ENCODE data around the gene LITAFD. TPM values are rescaled to one million over a fixed set of nuclear protein-coding genes. Genes with fewer than 3 reads are reported as not detected.

The LITAFD gene
- polyA plus RNA-seq, 1 donor from 2014 or later: not detected

GRCh38 chr16:8919934-8920462 is 37.8 kb downstream of the LITAFD start:
- TF ChIP-seq TAF1 (IDR thresholded peaks at IDR 0.05; ENCODE audit: low read depth): no peak
- no peak for TF ChIP-seq POLR2AphosphoS5 (IDR thresholded peaks at IDR 0.05)
- no peak for TF ChIP-seq EZH2 (IDR thresholded peaks at IDR 0.05; ENCODE audit: borderline replicate concordance, insufficient read depth, low read length, poor library complexity, severe bottlenecking)
- TF ChIP-seq EP300 (conservative IDR thresholded peaks at IDR 0.05; ENCODE audit: poor library complexity, severe bottlenecking): no peak
- no peak for TF ChIP-seq CTCF (IDR thresholded peaks at IDR 0.05; ENCODE audit: poor library complexity, severe bottlenecking)
- Histone ChIP-seq H2AFZ (ENCODE audit: low read depth, low read length) (no peak overlapping the region), H3K9ac (ENCODE audit: low read length) (no peak overlapping the region), H3K9me2 (ENCODE audit: insufficient read depth, low read length) (no peaks in the 10 kb centered on the region), H3K27ac (ENCODE audit: low read length) (no peak overlapping the region), H3K27me3 (ENCODE audit: insufficient read depth, low read depth, low read length) (no peaks in the 10 kb centered on the region), H4K20me1 (ENCODE audit: insufficient read depth) (peaks cover 4% of the 10 kb centered on the region), H3K4me2 (ENCODE audit: low read length) (no peak overlapping the region), H3K79me2 (replicated peaks; ENCODE audit: insufficient read depth, low read length) (peaks cover 4% of the 10 kb centered on the region), H3K36me3 (ENCODE audit: insufficient read depth, low read length) (peaks cover 10% of the 10 kb centered on the region), H3K4me3 (ENCODE audit: low read length) (no peak overlapping the region), H3K9me3 (ENCODE audit: low read length) (no peaks in the 10 kb centered on the region), H3F3A (ENCODE audit: insufficient read depth, low read length, poor library complexity, severe bottlenecking) (no peaks in the 10 kb centered on the region)

GRCh38 chr16:8920645-8921346 is 38.6 kb downstream of the LITAFD start:
- peaks cover 4% of the 10 kb centered on the region for H4K20me1 ChIP-seq (ENCODE audit: insufficient read depth)
- no peaks in the 10 kb centered on the region for H3K9me2 ChIP-seq (ENCODE audit: insufficient read depth, low read length)
- no peak for TF ChIP-seq MXI1 (conservative IDR thresholded peaks at IDR 0.05; ENCODE audit: poor library complexity, severe bottlenecking)
- TF ChIP-seq RAD21 (conservative IDR thresholded peaks at IDR 0.05): no peak
- TF ChIP-seq POLR2AphosphoS5 (IDR thresholded peaks at IDR 0.05): no peak
- no peak for TF ChIP-seq SMC3 (conservative IDR thresholded peaks at IDR 0.05; ENCODE audit: poor library complexity)
- TF ChIP-seq CTCF (IDR thresholded peaks at IDR 0.05; ENCODE audit: poor library complexity, severe bottlenecking): no peak
- TF ChIP-seq REST (IDR thresholded peaks at IDR 0.05; ENCODE audit: borderline replicate concordance): no peak
- no peak for TF ChIP-seq EZH2 (IDR thresholded peaks at IDR 0.05; ENCODE audit: borderline replicate concordance, insufficient read depth, low read length, poor library complexity, severe bottlenecking)
- TF ChIP-seq EP300 (conservative IDR thresholded peaks at IDR 0.05; ENCODE audit: poor library complexity, severe bottlenecking): no peak
- no peaks in the 10 kb centered on the region for H3F3A ChIP-seq (ENCODE audit: insufficient read depth, low read length, poor library complexity, severe bottlenecking)
- H3K9ac ChIP-seq (ENCODE audit: low read length): no peak overlapping the region
- H3K36me3 ChIP-seq (ENCODE audit: insufficient read depth, low read length): peaks cover 9% of the 10 kb centered on the region
- H3K79me2 ChIP-seq (replicated peaks; ENCODE audit: insufficient read depth, low read length): peaks cover 11% of the 10 kb centered on the region
- H3K4me3 ChIP-seq (ENCODE audit: low read length): no peak overlapping the region
- H3K9me3 ChIP-seq (ENCODE audit: low read length): no peaks in the 10 kb centered on the region
- H3K27me3 ChIP-seq (ENCODE audit: insufficient read depth, low read depth, low read length): no peaks in the 10 kb centered on the region
- H3K4me2 ChIP-seq (ENCODE audit: low read length): no peak overlapping the region
- H3K27ac ChIP-seq (ENCODE audit: low read length): no peak overlapping the region
- no peak overlapping the region for H2AFZ ChIP-seq (ENCODE audit: low read depth, low read length)
